GM19193 (cell line): ENCODE data around the gene CNTNAP2.

Experiments
- POLR2A ChIP-seq: IDR thresholded peaks from 4 replicates; pipeline ENCODE4 v1.6.1; 2011; ENCODE audit not compliant: insufficient read depth, insufficient read length; ENCODE audit errors: extremely low read depth

CNTNAP2 gene

DNA sequence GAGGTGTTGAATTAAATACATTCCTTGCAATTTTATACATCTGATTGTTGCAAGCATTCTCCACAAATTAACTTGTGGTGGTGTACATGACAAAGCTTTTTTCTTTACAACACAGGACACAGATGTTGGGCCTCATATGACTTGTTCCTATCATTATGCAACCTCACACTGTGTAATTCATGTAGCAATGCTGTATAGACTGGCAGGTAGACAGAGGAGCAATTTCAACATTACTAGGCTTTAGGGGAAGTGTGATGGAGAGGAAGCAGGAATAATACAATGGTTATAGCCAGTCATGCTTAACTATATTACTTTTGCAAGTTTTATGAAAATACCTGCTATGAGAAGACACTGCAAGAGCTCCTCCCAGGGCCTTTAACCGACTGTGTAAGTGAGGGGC, 832.1 kb downstream of the CNTNAP2 start:
- no peak for TF ChIP-seq POLR2A

DNA sequence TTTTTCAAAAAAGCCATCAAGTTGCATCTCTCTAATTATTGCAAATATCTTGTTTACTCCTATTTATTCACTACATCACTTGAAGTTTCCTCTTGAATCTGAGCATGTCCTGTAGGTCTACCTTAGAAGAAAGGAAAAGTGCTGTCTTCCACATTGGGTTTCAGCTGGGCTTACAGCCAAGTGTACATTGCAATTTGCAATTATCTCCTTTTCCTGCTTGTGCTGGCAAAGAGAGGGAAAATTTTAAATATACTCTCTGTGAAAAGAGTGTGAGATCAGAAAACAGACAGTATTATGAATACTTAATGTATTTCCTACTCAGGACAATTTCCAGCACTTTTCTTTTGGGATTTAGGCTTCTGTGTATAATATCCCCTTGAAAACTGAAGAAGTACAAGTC, 839.7 kb downstream of the CNTNAP2 start:
- TF ChIP-seq POLR2A = no peak

GRCh38 chr7:146956853-146957252, 840.3 kb downstream of the CNTNAP2 start:
- TF ChIP-seq POLR2A = no peak

DNA sequence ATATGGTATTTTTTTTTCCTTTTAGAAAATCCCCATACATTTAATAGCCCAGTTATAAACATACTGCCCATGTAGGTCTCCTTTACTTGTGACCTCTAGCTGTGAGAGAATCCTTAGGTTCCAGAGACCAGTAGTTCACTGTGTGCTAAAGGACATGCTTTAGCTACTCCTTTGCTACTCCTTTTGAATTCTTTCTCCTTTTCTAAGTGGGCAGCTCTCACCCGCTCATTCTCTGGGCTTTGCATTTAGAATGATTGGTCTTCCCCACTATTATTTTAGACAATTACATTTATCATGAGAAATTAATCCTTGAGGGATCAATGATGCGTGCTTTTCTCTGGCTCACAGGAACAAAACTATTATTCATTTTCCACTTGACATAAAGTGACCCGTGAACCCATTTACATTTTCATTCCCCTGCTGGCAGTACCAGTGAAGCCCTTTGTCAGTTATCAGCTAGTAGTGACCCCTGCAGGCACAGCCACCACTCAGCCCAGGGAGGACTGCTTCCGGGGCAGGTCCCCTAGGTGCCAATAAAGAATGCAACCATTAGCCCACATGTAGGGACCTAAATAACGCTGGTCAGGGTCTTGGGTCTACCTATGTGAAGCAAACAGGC, 844.3 kb downstream of the CNTNAP2 start:
- no peak for TF ChIP-seq POLR2A

GRCh38 chr7:146961617-146962016, 845.0 kb downstream of the CNTNAP2 start:
- TF ChIP-seq POLR2A = no peak

DNA sequence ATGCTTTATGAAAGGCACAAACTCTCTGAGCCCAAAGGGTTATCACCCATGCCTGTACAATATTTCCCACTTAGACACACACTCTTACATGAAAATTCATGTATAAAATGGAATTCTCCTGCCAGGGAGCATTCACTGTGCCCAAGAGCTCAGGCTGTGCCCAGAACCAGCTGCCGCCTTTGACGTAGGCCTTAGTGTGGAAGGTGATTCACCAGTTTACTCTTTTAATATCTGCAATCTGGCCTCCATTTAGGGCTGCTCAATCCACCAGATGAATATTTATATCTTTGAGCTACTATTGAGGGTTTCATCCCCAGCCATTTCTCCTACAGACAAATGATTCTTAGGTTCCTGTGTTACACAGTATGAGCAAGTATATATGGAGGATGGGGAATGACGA, 849.7 kb downstream of the CNTNAP2 start:
- no peak for TF ChIP-seq POLR2A

- TF ChIP-seq POLR2A = no peak
Observed at GRCh38 chr7:146982482-146982881, 865.9 kb downstream of the CNTNAP2 start.

GRCh38 chr7:146991596-146991995, 875.0 kb downstream of the CNTNAP2 start:
- TF ChIP-seq POLR2A = no peak

GRCh38 chr7:146993764-146994163, 877.2 kb downstream of the CNTNAP2 start:
- no peak for TF ChIP-seq POLR2A

- TF ChIP-seq POLR2A = no peak
Observed at GRCh38 chr7:147008530-147008929, 891.9 kb downstream of the CNTNAP2 start.

GRCh38 chr7:147012666-147013065, 896.1 kb downstream of the CNTNAP2 start:
- no peak for TF ChIP-seq POLR2A

- TF ChIP-seq POLR2A = no peak
Observed at GRCh38 chr7:147013825-147014224, 897.2 kb downstream of the CNTNAP2 start.

GRCh38 chr7:147014286-147014955, 897.8 kb downstream of the CNTNAP2 start:
- no peak for TF ChIP-seq POLR2A

DNA sequence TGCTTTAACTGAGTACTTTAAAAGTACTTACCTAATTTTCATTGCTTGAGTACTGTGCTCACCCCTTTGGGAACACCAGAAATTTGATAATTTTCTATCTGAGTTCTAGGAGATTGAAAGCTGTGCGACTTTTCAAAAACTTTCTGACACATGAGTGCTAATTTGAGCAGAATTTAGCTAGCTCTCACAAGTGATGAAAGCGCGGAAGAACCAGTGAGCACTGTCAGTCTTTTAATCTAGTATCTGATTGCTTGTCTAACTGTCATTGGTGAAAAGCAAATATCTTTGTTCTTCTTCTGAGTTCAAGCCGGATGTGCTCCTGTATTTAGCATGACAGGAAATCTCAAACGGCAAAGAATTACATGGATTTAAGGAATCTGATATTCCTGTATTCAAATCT, 899.4 kb downstream of the CNTNAP2 start:
- TF ChIP-seq POLR2A = no peak

GRCh38 chr7:147022056-147022455, 905.5 kb downstream of the CNTNAP2 start:
- no peak for TF ChIP-seq POLR2A

DNA sequence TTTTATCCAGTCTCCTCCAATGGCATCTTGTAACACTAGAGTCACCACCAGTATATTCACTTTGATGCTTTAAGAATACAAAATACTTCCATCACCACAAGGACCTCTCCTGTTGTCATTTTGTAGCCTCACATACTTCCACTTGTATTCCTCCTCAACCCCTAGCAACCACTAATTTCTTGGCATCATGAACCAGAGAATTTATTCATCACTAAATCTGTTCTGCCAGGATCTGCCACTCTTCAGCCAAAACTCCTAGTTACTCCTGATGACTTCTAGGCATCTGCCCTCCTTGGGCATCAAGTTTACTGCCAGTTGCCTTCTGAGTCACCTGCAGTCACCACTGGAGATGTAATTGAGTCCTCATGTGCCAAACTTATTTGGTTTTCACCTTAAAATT, 906.8 kb downstream of the CNTNAP2 start:
- TF ChIP-seq POLR2A = no peak

DNA sequence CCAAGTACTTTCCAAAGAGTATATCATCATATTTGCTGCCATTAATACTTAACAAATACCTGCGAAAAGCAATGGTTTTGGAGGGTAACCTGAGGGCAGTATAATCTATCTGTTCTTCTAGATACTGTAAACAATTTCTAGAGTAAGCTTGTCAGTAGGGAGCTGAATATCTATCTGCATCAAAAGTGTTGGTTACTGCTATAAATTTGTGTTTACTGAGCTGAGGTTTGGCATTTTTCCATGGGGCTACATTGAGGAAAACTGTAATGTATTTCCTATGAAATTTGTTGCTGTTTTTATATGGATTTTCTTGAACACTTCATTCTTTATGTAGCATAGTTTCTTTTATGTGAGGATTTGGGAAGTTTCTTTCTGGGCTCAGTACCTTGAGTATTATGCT, 913.4 kb downstream of the CNTNAP2 start:
- TF ChIP-seq POLR2A = no peak

GRCh38 chr7:147033641-147034040, 917.0 kb downstream of the CNTNAP2 start:
- no peak for TF ChIP-seq POLR2A

GRCh38 chr7:147041438-147041837, 924.8 kb downstream of the CNTNAP2 start:
- no peak for TF ChIP-seq POLR2A
